ENCODE data around the gene PCMTD2. TPM values are rescaled to one million over a fixed set of nuclear protein-coding genes. Genes with fewer than 3 reads are reported as not detected.

Gene PCMTD2
- total and polyA plus RNA-seq, 10 of the 15 experiments (the other 5 are each of a cell fraction or from before 2014, with no cell fraction given): 6.8 to 36.8 (median 16.5) TPM

DNA sequence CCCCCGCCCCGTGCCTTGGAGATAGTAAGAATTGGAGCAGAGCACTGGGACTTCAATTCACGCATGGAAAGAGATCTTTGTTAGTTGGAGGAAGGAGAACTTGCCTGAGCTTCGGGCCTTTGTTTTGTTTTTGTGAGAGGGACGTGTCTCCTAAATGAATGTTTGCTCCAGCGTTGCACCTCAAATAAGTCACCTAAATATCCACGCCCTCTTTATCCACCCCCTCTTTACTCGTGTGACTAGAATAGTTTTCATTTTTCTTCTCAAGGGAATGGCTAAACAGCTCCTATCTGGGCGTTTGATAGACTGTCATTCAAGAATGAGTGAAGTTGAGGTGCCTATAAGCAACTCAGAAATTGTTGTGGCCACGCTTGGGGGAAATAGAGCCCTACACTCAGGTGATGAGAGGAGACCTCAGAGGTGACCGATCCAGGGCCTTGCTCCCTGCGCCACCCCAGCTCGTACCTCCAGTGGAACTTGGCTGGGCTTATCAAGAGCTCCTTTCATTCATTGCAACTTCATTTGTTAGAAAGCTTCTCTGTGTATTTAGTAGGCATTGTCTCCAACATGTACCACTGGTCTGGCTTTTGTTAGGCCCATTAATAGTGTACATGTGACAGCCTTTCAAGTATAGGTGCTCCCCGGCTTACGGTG, 861 bp downstream of the PCMTD2 start:
- Histone ChIP-seq H3K36me3 (ENCODE audit: control insufficient read depth in 2 of 2, insufficient read depth in 2 of 2, low read length in 1 of 2) (peaks cover 0 to 3% of the 10 kb centered on the region in 2 experiments; a peak in 1 of 4 replicates), H3K4me2 (ENCODE audit: control insufficient read depth, insufficient read depth) (peak overlapping the region; percentile 83), H3K27ac (ENCODE audit: control insufficient read depth, insufficient read depth) (peak overlapping the region; percentile 66), H3K4me1 (ENCODE audit: control insufficient read depth, insufficient read depth, low read length) (peaks cover 19% of the 10 kb centered on the region), H3K27me3 (replicated peaks in 1 of 2; ENCODE audit: control insufficient read depth in 2 of 2, insufficient read depth in 2 of 2, low read length in 1 of 2) (no peaks in the 10 kb centered on the region), H3K79me2 (ENCODE audit: control insufficient read depth, insufficient read depth, low read length) (peaks cover 14% of the 10 kb centered on the region), H4K20me1 (ENCODE audit: control insufficient read depth, insufficient read depth) (no peaks in the 10 kb centered on the region), H3K4me3 (peak overlapping the region; percentile 78), H3K9me3 (replicated peaks; ENCODE audit: control insufficient read depth, insufficient read depth, low read length) (no peaks in the 10 kb centered on the region), H2AFZ (ENCODE audit: control insufficient read depth, low read depth, low read length) (peak overlapping the region; percentile 68), H3K9ac (ENCODE audit: control insufficient read depth, insufficient read depth, low read length) (peak overlapping the region; percentile 87)
- ChIA-PET POLR2A (interaction anchor here (0.6 to 1.4 kb wide), 2 partner anchors 157 to 401 kb away, joined by 3 to 4 read pairs; no protein-coding TSS in a partner anchor), RAD21 (ENCODE audit: unreplicated experiment) (interaction anchor here (1.6 to 2.2 kb wide), 2 partner anchors 15 to 17 kb away, joined by 4 to 6 read pairs; no protein-coding TSS in a partner anchor), CTCF (interaction anchor here (1.0 to 9.3 kb wide), 5 partner anchors 8 to 33 kb away, joined by 3 to 99 read pairs (median 12); no protein-coding TSS in a partner anchor), SMC1A (ENCODE audit: uncharacterized antibody, unreplicated experiment) (interaction anchor here (0.8 to 1.9 kb wide), 4 partner anchors 12 to 173 kb away, joined by 3 to 6 read pairs (median 3); no protein-coding TSS in a partner anchor)
- FAIRE-seq (no peak), ATAC-seq (no peak), DNase-seq (ENCODE audit: low read depth, low spot score) (no peak)
- WGBS (ENCODE audit: insufficient coverage, insufficient replicate concordance, low lambda C conversion rate, missing lambda C conversion rate): 32% methylated on average over 15 of the region's 15 CpGs
- TSS peak; percentile 59 for BruUV-seq (replicated peaks)
- TF ChIP-seq RUNX3 (IDR thresholded peaks at IDR 0.05; ENCODE audit: low read length) (no peak), CREM (IDR thresholded peaks at IDR 0.05; ENCODE audit: low read depth) (no peak), ZNF217 (IDR thresholded peaks at IDR 0.05) (no peak), RAD21 (IDR thresholded peaks at IDR 0.05; ENCODE audit: insufficient read depth, low read depth, low read length) (no peak), KLF5 (IDR thresholded peaks at IDR 0.05; ENCODE audit: partially characterized antibody) (no peak), BCL11A (IDR thresholded peaks at IDR 0.05; ENCODE audit: low read depth, low read length) (no peak), BACH1 (IDR thresholded peaks at IDR 0.05; ENCODE audit: borderline replicate concordance) (no peak), PML (IDR thresholded peaks at IDR 0.05; ENCODE audit: low read length) (no peak), ETV6 (conservative IDR thresholded peaks at IDR 0.05 in 1 of 2, IDR thresholded peaks at IDR 0.05 in 1 of 2; ENCODE audit: borderline replicate concordance in 1 of 2, low read depth in 1 of 2) (no peak), NRF1 (conservative IDR thresholded peaks at IDR 0.05; ENCODE audit: low read depth, low read length) (no peak)
- TF ChIP-seq, protein P1, sequence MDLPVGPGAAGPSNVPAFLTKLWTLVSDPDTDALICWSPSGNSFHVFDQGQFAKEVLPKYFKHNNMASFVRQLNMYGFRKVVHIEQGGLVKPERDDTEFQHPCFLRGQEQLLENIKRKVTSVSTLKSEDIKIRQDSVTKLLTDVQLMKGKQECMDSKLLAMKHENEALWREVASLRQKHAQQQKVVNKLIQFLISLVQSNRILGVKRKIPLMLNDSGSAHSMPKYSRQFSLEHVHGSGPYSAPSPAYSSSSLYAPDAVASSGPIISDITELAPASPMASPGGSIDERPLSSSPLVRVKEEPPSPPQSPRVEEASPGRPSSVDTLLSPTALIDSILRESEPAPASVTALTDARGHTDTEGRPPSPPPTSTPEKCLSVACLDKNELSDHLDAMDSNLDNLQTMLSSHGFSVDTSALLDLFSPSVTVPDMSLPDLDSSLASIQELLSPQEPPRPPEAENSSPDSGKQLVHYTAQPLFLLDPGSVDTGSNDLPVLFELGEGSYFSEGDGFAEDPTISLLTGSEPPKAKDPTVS (IDR thresholded peaks at IDR 0.05; ENCODE audit: low read depth, low read length): no peak
- in situ Hi-C loops (cut with MboI) (no loop called here), intact Hi-C loops (cut with micrococcal nuclease; ENCODE audit: unreplicated experiment) (no loop called here)

All from GM12878 (cell line).